A673 (cell line): ENCODE results near the gene FAH. TPM values are rescaled to one million over a fixed set of nuclear protein-coding genes. Genes with fewer than 3 reads are reported as not detected.
A peak's percentile ranks its signal among the peaks of the same experiment; 100 is the strongest.

Experiments
- BruUV-seq: library from RNA; stranded (reverse); fragments of 400-500 nt; replicated peaks from 2 replicates; lab custom pipeline; 2021; lab: Mats Ljungman, UMichigan
- CTCF ChIA-PET: fragments of 300-600 bp; sonication (Branson Sonifier 250); formaldehyde crosslinking; loops from one replicate; lab custom pipeline; 2022; ENCODE audit warnings: antibody characterized with exemption; lab: Charles Lee
- POLR2A ChIA-PET: fragments of 300-600 bp; sonication (Branson Sonifier 250); formaldehyde crosslinking; loops from one replicate; lab custom pipeline; 2022; ENCODE audit warnings: antibody characterized with exemption; ENCODE audit not compliant: low non-redundant PET; lab: Charles Lee
- DNase-seq: peaks from one replicate; pipeline ENCODE4 v3.0.0-alpha.2; 2015; ENCODE audit warnings: low spot score
- H3K27ac ChIP-seq: fragments of 200-600 bp; sonication (generic); 2 replicates; pipeline ENCODE4 v1.5.1; 2016; ENCODE audit warnings: mixed run types, low read depth, mild to moderate bottlenecking, mixed read lengths, antibody characterized with exemption, low read length; ENCODE audit not compliant: poor library complexity, severe bottlenecking
- H3K27me3 ChIP-seq: fragments of 200-600 bp; sonication (generic); replicated peaks from 2 replicates; pipeline ENCODE4 v1.6.1; 2017; ENCODE audit warnings: mixed run types, low read depth, mild to moderate bottlenecking, mixed read lengths, antibody characterized with exemption, low read length; ENCODE audit not compliant: insufficient read depth, poor library complexity
- H3K36me3 ChIP-seq: fragments of 200-600 bp; sonication (generic); 2 replicates; pipeline ENCODE4 v1.6.1; 2016; ENCODE audit warnings: mixed run types, mild to moderate bottlenecking, mixed read lengths, antibody characterized with exemption, low read length; ENCODE audit not compliant: insufficient read depth, poor library complexity, severe bottlenecking
- H3K4me1 ChIP-seq: fragments of 200-600 bp; sonication (generic); 2 replicates; pipeline ENCODE4 v1.6.1; 2017; ENCODE audit warnings: mixed run types, mild to moderate bottlenecking, mixed read lengths, antibody characterized with exemption, low read length; ENCODE audit not compliant: insufficient read depth, poor library complexity, severe bottlenecking
- H3K4me3 ChIP-seq: fragments of 200-600 bp; sonication (generic); 2 replicates; pipeline ENCODE4 v1.5.1; 2016; ENCODE audit warnings: low read depth, mixed run types, mild to moderate bottlenecking, mixed read lengths, low read length; ENCODE audit not compliant: poor library complexity, severe bottlenecking
- H3K9me3 ChIP-seq: fragments of 200-600 bp; sonication (generic); 2 replicates; pipeline ENCODE4 v1.6.1; 2016; ENCODE audit warnings: mixed run types, low read depth, mild to moderate bottlenecking, mixed read lengths, antibody characterized with exemption, low read length; ENCODE audit not compliant: poor library complexity, severe bottlenecking
- CTCF ChIP-seq: fragments of 300-800, 200-600 bp; sonication (generic); conservative IDR thresholded peaks from 2 replicates; pipeline ENCODE4 v1.5.1; 2017; ENCODE audit warnings: low read depth, mild to moderate bottlenecking, antibody characterized with exemption, low read length, moderate library complexity, mixed read lengths
- EZH2 ChIP-seq: fragments of 200-600 bp; sonication (generic); IDR thresholded peaks from 2 replicates; pipeline ENCODE4 v1.6.1; 2017; ENCODE audit warnings: borderline replicate concordance, low read depth, mild to moderate bottlenecking, mixed read lengths, antibody characterized with exemption, low read length; ENCODE audit not compliant: poor library complexity, severe bottlenecking
- intact Hi-C: fragments of 100-400 bp; cut with micrococcal nuclease; formaldehyde crosslinking; loops from one replicate; pipeline ENCODE4 v1.10.0; 2022; ENCODE audit not compliant: unreplicated experiment
- total RNA-seq: library from RNA; stranded (reverse); gene quantifications from 2 replicates; pipeline ENCODE4 v1.2.3, GENCODE V29; 2021

The FAH gene
- total RNA-seq, 1 experiment from 2014 or later: 2.0 TPM

- ChIA-PET CTCF (no interaction called here), POLR2A (no interaction called here)
- DNase-seq: no peak
- no peaks in the 10 kb centered on the region for H3K27me3 ChIP-seq
- no peaks in the 10 kb centered on the region for H3K36me3 ChIP-seq
- intact Hi-C loops: no loop called here
- H3K9me3 ChIP-seq: no peaks in the 10 kb centered on the region
- no TSS peak for BruUV-seq
- H3K4me1 ChIP-seq: no peaks in the 10 kb centered on the region
- TF ChIP-seq CTCF: no peak
- TF ChIP-seq EZH2: no peak
- no peak overlapping the region for H3K4me3 ChIP-seq
- no peak overlapping the region for H3K27ac ChIP-seq
These were observed 46.7 kb upstream of the FAH start for GRCh38 chr15:80106051-80106450.

- BruUV-seq: no TSS peak
- intact Hi-C loops: no loop called here
- ChIA-PET CTCF (no interaction called here), POLR2A (no interaction called here)
- TF ChIP-seq EZH2: no peak
- no peak for TF ChIP-seq CTCF
- Histone ChIP-seq H3K27ac (no peak overlapping the region), H3K4me3 (no peak overlapping the region), H3K36me3 (no peaks in the 10 kb centered on the region), H3K9me3 (no peaks in the 10 kb centered on the region), H3K4me1 (no peaks in the 10 kb centered on the region), H3K27me3 (no peaks in the 10 kb centered on the region)
- DNase-seq: no peak
These were observed 45.6 kb upstream of the FAH start for GRCh38 chr15:80107204-80107603.

GRCh38 chr15:80107774-80108173 is 45.0 kb upstream of the FAH start:
- H3K27me3 ChIP-seq: no peaks in the 10 kb centered on the region
- TF ChIP-seq CTCF: no peak
- no peak for TF ChIP-seq EZH2
- DNase-seq: peak; percentile 10
- H3K27ac ChIP-seq: no peak overlapping the region
- H3K36me3 ChIP-seq: no peaks in the 10 kb centered on the region
- BruUV-seq: no TSS peak
- ChIA-PET CTCF (no interaction called here), POLR2A (no interaction called here)
- intact Hi-C loops: no loop called here
- H3K4me3 ChIP-seq: no peak overlapping the region
- no peaks in the 10 kb centered on the region for H3K4me1 ChIP-seq
- H3K9me3 ChIP-seq: no peaks in the 10 kb centered on the region
